Left forelimb (tissue), 1 donor: ENCODE data around the gene ID3.
A peak's percentile ranks its signal among the peaks of the same experiment; 100 is the strongest.

Experiments
- DNase-seq: peaks from one replicate; pipeline ENCODE4 v3.0.0-alpha.2; 2018; ENCODE audit warnings: low spot score

ID3 gene

GRCh38 chr1:23559136-23559984 lies at the start of gene ID3:
TSS of gene ID3 (minus strand) at chr1:23559501. CDS start at chr1:23559426, 75 bp downstream.
- DNase-seq: peak; percentile 98

GRCh38 chr1:23607944-23608343 lies 48.6 kb upstream of the ID3 start:
- no peak for DNase-seq

- no peak for DNase-seq
Measured at GRCh38 chr1:23601968-23602876, 42.9 kb upstream of the ID3 start.

- no peak for DNase-seq
Measured at GRCh38 chr1:23601135-23601967, 42.0 kb upstream of the ID3 start.

- no peak for DNase-seq
Measured at GRCh38 chr1:23600283-23600682, 41.0 kb upstream of the ID3 start.

- DNase-seq: no peak
Measured at GRCh38 chr1:23599125-23599524, 39.8 kb upstream of the ID3 start.

- no peak for DNase-seq
Measured at GRCh38 chr1:23598424-23598823, 39.1 kb upstream of the ID3 start.

GRCh38 chr1:23597635-23598388 lies 38.5 kb upstream of the ID3 start:
- no peak for DNase-seq

GRCh38 chr1:23596382-23597358 lies 37.4 kb upstream of the ID3 start:
- DNase-seq: no peak

GRCh38 chr1:23594927-23595353 lies 35.6 kb upstream of the ID3 start:
- DNase-seq: no peak

GRCh38 chr1:23594149-23594907 lies 35.0 kb upstream of the ID3 start:
- no peak for DNase-seq

GRCh38 chr1:23593556-23594148 lies 34.4 kb upstream of the ID3 start:
- no peak for DNase-seq

GRCh38 chr1:23593042-23593521 lies 33.8 kb upstream of the ID3 start:
- no peak for DNase-seq

GRCh38 chr1:23592209-23592892 lies 33.0 kb upstream of the ID3 start:
- DNase-seq: no peak

GRCh38 chr1:23591460-23592208 lies 32.3 kb upstream of the ID3 start:
- DNase-seq: no peak

- DNase-seq: no peak
Measured at GRCh38 chr1:23590058-23590783, 30.9 kb upstream of the ID3 start.

- DNase-seq: no peak
Measured at GRCh38 chr1:23589585-23589986, 30.3 kb upstream of the ID3 start.
